Activated CD8-positive, alpha-beta memory T cell treated with anti-CD3 and anti-CD28 coated beads for 1 hour (primary cell): Measurements from ENCODE around the gene CCL8.

Experiments used
- DNase-seq, 2 donors: peaks; one replicate each; pipeline ENCODE4 v3.0.0-alpha.2; 2020; ENCODE audit warnings: low read depth in 1 of 2; ENCODE audit errors: extremely low read depth in 1 of 2

Gene CCL8

GRCh38 chr17:34319039-34319483 lies at the start of gene CCL8:
Gene CCL8, plus strand, starts transcription at chr17:34319435. Its CDS starts 67 bp downstream, at chr17:34319502.
- no peak for DNase-seq

GRCh38 chr17:34269969-34270368 lies 49.3 kb upstream of the CCL8 start, which contains the start of gene CCL7:
Gene CCL7, plus strand, starts transcription at chr17:34270221. Its CDS starts 70 bp downstream, at chr17:34270291.
- DNase-seq: no peak

- DNase-seq: no peak
Observed at GRCh38 chr17:34275881-34276280, 43.4 kb upstream of the CCL8 start.

GRCh38 chr17:34276826-34277225 lies 42.4 kb upstream of the CCL8 start:
- no peak for DNase-seq

- DNase-seq: no peak
Observed at GRCh38 chr17:34283571-34283970, 35.7 kb upstream of the CCL8 start.

GRCh38 chr17:34285286-34285792 lies 33.9 kb upstream of the CCL8 start, which contains the start of gene CCL11:
Gene CCL11, plus strand, starts transcription at chr17:34285742. Its CDS starts 67 bp downstream, at chr17:34285809.
- no peak for DNase-seq

GRCh38 chr17:34287875-34288274 lies 31.4 kb upstream of the CCL8 start:
- DNase-seq: no peak

- DNase-seq: no peak
Observed at GRCh38 chr17:34290586-34290985, 28.6 kb upstream of the CCL8 start.

- no peak for DNase-seq
Observed at GRCh38 chr17:34291721-34292348, 27.4 kb upstream of the CCL8 start.

GRCh38 chr17:34299027-34299426 lies 20.2 kb upstream of the CCL8 start:
- no peak for DNase-seq

GRCh38 chr17:34299956-34300577 lies 19.2 kb upstream of the CCL8 start:
- no peak for DNase-seq

- no peak for DNase-seq
Observed at GRCh38 chr17:34300652-34301370, 18.4 kb upstream of the CCL8 start.

- DNase-seq: no peak
Observed at GRCh38 chr17:34301986-34302385, 17.2 kb upstream of the CCL8 start.

- DNase-seq: no peak
Observed at GRCh38 chr17:34302636-34303035, 16.6 kb upstream of the CCL8 start.

- DNase-seq: no peak
Observed at GRCh38 chr17:34303606-34304005, 15.6 kb upstream of the CCL8 start.

GRCh38 chr17:34305061-34305460 lies 14.2 kb upstream of the CCL8 start:
- no peak for DNase-seq

GRCh38 chr17:34305606-34306005 lies 13.6 kb upstream of the CCL8 start:
- DNase-seq: no peak

- DNase-seq: no peak
Observed at GRCh38 chr17:34306466-34306865, 12.8 kb upstream of the CCL8 start.

- DNase-seq: no peak
Observed at GRCh38 chr17:34307110-34307509, 12.1 kb upstream of the CCL8 start.

GRCh38 chr17:34308371-34308770 lies 10.9 kb upstream of the CCL8 start:
- DNase-seq: no peak

- DNase-seq: no peak
Observed at GRCh38 chr17:34311291-34311690, 7.9 kb upstream of the CCL8 start.

GRCh38 chr17:34312080-34312479 lies 7.2 kb upstream of the CCL8 start:
- DNase-seq: no peak
